Measurements from ENCODE around the gene ACVR2A. TPM values are rescaled to one million over a fixed set of nuclear protein-coding genes. Genes with fewer than 3 reads are reported as not detected.

ACVR2A gene
- total RNA-seq, 4 donors from 2014 or later: 10.1 to 27.5 (median 15.1) TPM

- H3K27me3 ChIP-seq: no peaks in the 10 kb centered on the region
- peaks cover 0 to 15% (median 0%) of the 10 kb centered on the region in 3 donors for H3K36me3 ChIP-seq
- H3K4me3 ChIP-seq: no peak overlapping the region
- DNase-seq: no peak
- no peak overlapping the region for H3K27ac ChIP-seq
- intact Hi-C loops (cut with DNase I): no loop called here
- no peak for TF ChIP-seq CTCF (IDR thresholded peaks at IDR 0.05)
- no peak for TF ChIP-seq POLR2A (IDR thresholded peaks at IDR 0.05)
- H3K9me3 ChIP-seq: no peaks in the 10 kb centered on the region
- peaks cover 0 to 44% (median 0%) of the 10 kb centered on the region in 3 donors for H3K4me1 ChIP-seq
- WGBS, 2 donors: 98 to 100% methylated on average over 2 of the region's 2 CpGs
These were observed 64.3 kb downstream of the ACVR2A start for GRCh38 chr2:147909178-147909577.

GRCh38 chr2:147910990-147911473, 66.2 kb downstream of the ACVR2A start:
- TF ChIP-seq CTCF (IDR thresholded peaks at IDR 0.05) (peak; percentile 70 to 85 (median 80)), POLR2A (IDR thresholded peaks at IDR 0.05) (no peak)
- peaks cover 0 to 26% (median 0%) of the 10 kb centered on the region in 3 donors for H3K36me3 ChIP-seq
- DNase-seq: no peak
- WGBS, 2 donors: 0 to 2% methylated on average over 2 of the region's 2 CpGs
- no peak overlapping the region for H3K4me3 ChIP-seq
- no peaks in the 10 kb centered on the region for H3K9me3 ChIP-seq
- H3K27me3 ChIP-seq: no peaks in the 10 kb centered on the region
- H3K27ac ChIP-seq: peak overlapping the region in 1 of 4 donors; percentile 32
- peaks cover 0 to 30% (median 0%) of the 10 kb centered on the region in 3 donors for H3K4me1 ChIP-seq
- intact Hi-C loops (cut with DNase I): loop anchor here (10.0 kb wide), 1 partner anchor 1176 kb away; no protein-coding TSS in a partner anchor

GRCh38 chr2:147913701-147914480, 69.1 kb downstream of the ACVR2A start:
- Histone ChIP-seq H3K4me1 (peaks cover 0 to 29% (median 0%) of the 10 kb centered on the region in 3 donors), H3K27me3 (no peaks in the 10 kb centered on the region), H3K4me3 (no peak overlapping the region), H3K27ac (no peak overlapping the region), H3K9me3 (no peaks in the 10 kb centered on the region), H3K36me3 (peaks cover 0 to 38% (median 4%) of the 10 kb centered on the region in 3 donors)
- intact Hi-C loops (cut with DNase I): loop anchor here (10.0 kb wide), 1 partner anchor 1179 kb away; no protein-coding TSS in a partner anchor
- TF ChIP-seq POLR2A (IDR thresholded peaks at IDR 0.05) (no peak), CTCF (IDR thresholded peaks at IDR 0.05) (no peak)
- DNase-seq: no peak
- 18 to 46% methylated on average over 3 of the region's 3 CpGs for WGBS, 2 donors

GRCh38 chr2:147916067-147916466, 71.2 kb downstream of the ACVR2A start:
- DNase-seq: no peak
- Histone ChIP-seq H3K4me1 (peaks cover 0 to 18% (median 0%) of the 10 kb centered on the region in 3 donors), H3K9me3 (no peaks in the 10 kb centered on the region), H3K27ac (no peak overlapping the region), H3K36me3 (peaks cover 0 to 59% (median 4%) of the 10 kb centered on the region in 3 donors), H3K4me3 (no peak overlapping the region), H3K27me3 (no peaks in the 10 kb centered on the region)
- intact Hi-C loops (cut with DNase I): loop anchor here (10.0 kb wide), 1 partner anchor 1181 kb away; no protein-coding TSS in a partner anchor
- 87 to 92% methylated on average over 2 of the region's 2 CpGs for WGBS, 2 donors
- no peak for TF ChIP-seq POLR2A (IDR thresholded peaks at IDR 0.05)
- TF ChIP-seq CTCF (IDR thresholded peaks at IDR 0.05): no peak

GRCh38 chr2:147916723-147917122, 71.9 kb downstream of the ACVR2A start:
- Histone ChIP-seq H3K9me3 (no peaks in the 10 kb centered on the region), H3K27ac (no peak overlapping the region), H3K27me3 (no peaks in the 10 kb centered on the region), H3K4me3 (no peak overlapping the region), H3K36me3 (peaks cover 0 to 66% (median 4%) of the 10 kb centered on the region in 3 donors), H3K4me1 (peaks cover 0 to 13% (median 0%) of the 10 kb centered on the region in 3 donors)
- TF ChIP-seq POLR2A (IDR thresholded peaks at IDR 0.05) (no peak), CTCF (IDR thresholded peaks at IDR 0.05) (no peak)
- 77% methylated on average over 4 of the region's 4 CpGs for WGBS, 2 donors
- DNase-seq: no peak
- intact Hi-C loops (cut with DNase I): loop anchor here (10.0 kb wide), 1 partner anchor 1182 kb away; no protein-coding TSS in a partner anchor

Measured in esophagus squamous epithelium (tissue), 5 donors.